ENCODE data around the gene GASK1B.

- TF ChIP-seq CTCF (conservative IDR thresholded peaks at IDR 0.05; ENCODE audit: low read length) (no peak), EZH2phosphoT487 (IDR thresholded peaks at IDR 0.05; ENCODE audit: borderline replicate concordance, low read depth, low read length) (no peak)
Observed at GRCh38 chr4:158161551-158162354, 11.1 kb downstream of the GASK1B start.
